Measurements from ENCODE around the gene GAPT.
A peak's percentile ranks its signal among the peaks of the same experiment; 100 is the strongest.

The GAPT gene

DNA sequence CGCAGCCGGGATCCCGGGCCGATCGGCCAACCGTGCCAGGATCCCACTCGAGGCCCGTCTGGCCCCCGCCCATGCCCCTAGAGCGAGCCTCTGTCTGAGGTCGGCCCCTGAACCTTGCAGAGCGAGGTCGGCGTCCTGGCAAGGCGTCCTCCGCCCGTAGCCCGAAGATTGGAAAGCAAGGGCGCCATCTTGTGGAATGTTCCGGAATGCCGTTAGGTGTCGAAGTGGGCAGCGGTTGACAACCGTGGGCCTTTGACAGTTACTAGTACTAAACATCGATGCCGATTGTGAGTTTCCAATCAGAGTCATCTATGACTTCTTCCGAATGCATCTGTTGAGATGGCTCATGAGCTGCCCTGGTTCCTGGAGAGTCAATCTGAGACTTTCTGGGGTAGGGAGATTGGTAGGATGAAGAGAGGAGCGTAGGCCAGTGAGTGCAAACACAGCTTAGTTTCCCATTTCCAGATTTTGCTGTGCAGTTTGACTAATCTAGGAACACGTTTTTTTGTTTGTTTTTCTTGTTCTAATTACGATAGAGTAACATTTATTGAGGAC, 30.4 kb upstream of the GAPT start:
- DNase-seq (ENCODE audit: low read depth): peak; percentile 79

DNA sequence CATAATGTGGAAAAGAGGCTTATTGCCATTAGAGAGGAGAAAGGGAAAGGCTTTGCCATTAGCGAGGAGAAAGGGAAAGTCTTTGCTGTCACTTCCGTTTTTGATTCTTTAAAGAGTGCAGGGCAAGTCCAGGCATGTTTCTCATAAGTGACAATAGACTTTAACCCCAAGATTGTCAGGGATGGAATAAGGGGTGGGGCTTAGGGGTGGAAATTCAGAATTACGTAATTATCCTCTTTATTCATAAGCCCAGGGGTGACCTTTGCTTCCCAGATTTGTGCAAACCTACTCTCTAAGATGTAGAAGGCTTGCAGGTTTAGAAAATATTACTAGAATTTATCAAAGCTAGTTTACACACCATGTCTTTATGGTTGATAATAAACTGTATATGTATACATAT, 29.1 kb upstream of the GAPT start:
- no peak for DNase-seq (ENCODE audit: low read depth)

DNA sequence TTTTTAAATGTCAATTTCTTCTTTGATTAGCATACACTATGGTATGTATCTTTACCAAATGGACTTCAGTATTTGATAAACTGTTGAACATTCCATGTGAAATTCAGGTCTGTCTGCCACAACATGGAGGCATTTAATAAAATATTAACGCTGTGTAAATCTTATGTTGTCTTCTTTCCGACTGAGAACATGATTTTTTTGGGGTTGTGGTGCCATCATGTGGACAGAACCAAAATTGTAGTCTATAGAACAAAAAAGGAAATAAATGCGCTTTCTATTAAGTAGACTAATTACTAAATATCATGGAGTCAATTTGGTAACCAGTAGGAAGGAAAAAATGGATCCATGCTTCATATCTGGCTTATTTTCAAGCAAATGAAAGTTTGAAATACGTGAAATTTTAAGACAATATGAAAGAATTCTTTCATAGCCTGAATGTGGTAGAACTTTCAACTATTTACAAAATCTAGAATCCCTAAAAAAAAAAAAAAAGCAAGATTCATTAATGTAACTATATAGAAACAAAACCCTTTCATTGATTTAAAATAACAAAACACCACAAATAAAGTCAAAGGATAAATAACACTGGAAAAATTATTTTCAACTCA, 28.5 kb upstream of the GAPT start:
- DNase-seq (ENCODE audit: low read depth): peak; percentile 50

DNA sequence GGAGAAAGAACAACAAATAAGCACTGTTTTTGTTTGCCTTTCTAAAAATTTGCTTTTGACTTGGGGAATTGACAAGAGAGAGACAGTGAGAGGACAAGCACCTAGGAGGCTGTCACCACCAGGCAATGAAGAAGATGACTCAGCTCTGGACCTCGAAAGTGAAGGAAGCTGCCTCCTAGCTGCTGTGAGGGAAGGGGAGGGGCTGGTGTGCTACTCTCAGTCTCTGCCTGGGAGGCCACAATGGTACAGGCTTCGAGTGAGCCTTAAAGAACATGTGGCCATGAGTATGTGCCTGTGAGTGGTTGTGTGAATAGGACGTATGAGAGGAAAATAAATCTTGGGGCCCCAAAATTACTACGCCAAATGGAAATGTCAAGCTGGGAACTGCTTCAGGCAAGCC, 24.3 kb upstream of the GAPT start:
- DNase-seq (ENCODE audit: low read depth): no peak

DNA sequence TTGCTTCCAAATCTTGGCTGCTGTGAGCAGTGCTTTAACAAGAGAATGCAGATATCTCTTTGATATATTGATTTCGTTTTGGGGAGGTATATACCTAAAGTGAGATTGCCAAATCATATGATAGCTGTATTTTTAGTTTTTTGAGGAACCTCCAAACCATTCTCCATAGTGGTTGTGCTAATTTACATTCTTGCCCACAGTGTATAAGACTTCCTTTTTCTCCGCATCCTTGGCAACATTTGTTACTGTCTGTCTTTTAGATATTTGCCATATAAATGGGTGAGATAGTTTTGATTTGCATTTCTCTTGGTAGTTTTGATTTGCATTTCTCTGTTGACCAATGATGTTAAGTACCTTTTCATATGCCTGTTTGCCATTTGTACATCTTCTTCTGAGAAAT, 21.3 kb upstream of the GAPT start:
- no peak for DNase-seq (ENCODE audit: low read depth)

DNA sequence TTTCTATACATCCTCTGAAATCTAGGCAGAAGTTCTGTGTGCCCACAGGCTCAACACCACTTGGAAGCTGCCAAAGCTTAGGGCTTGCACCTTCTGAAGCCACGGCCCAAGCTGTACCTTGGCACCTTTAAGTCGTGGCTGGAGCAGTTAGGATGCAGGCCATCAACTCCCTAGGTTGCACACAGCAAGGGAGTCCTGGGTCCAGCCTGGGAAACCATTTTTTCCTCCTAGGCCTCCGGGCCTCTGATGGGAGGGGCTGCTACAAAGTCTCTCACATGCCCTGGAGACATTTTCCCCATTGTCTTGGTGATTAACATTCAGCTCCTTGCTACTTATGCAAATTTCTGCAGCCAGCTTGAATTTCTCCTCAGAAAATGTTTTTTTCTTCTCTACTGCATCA, 15.8 kb upstream of the GAPT start:
- no peak for DNase-seq (ENCODE audit: low read depth)

DNA sequence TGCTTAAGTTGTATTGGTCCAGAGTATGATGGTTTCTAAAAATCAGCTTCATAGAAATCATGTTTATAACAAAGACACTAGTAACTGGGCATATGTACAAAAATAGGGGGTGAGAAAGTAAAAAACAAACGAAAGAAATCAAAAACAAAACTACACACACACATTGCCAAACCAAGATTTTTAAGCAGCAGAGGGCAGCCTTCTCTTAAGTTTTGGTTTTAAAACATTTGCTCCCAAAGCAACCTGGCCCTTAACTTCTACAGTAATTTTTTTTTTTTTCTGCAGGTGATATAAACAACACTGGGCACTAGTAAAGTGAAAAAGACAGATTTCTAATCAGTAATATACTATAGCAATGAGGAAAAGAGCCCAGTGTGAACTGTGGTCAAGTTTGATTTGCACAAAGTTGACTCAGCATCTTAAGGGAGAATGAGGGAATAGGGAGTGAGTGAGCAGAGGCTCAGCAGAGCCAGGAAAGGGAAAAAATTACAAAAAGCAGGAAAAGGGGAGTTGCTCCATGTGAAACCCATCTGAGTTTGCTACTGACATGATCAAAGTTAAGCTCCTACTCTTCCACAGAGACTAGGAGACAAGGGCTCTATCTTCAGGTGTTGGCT, 13.4 kb upstream of the GAPT start:
- DNase-seq (ENCODE audit: low read depth): no peak

DNA sequence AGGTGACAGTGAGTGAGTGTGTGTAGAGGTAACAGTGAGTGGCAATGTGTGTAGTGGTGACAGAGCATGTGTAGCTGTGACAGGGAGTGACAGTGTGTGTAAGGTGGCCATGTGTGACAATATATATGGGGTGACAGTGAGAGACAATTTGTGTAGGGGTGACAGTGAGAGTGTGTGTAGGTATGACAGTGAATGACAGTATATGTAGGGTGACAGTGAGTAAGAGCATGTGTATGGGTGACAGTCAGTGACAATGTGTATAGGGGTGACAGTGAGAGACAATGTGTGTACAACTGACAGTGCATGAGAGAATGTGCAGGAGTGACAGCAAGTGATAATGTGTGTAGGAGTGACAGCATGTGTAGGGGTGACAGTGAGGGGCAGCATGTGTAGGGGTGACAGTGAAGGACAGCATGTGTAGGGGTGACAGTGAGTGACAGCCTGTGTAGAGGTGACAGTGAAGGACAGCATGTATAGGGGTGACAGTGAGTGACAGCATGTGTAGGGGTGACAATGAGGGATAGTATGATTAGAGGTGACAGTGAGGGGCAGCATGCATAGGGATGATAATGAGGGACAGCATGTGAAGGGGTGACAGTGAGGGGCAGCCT, 10.1 kb upstream of the GAPT start:
- DNase-seq (ENCODE audit: low read depth): no peak

DNA sequence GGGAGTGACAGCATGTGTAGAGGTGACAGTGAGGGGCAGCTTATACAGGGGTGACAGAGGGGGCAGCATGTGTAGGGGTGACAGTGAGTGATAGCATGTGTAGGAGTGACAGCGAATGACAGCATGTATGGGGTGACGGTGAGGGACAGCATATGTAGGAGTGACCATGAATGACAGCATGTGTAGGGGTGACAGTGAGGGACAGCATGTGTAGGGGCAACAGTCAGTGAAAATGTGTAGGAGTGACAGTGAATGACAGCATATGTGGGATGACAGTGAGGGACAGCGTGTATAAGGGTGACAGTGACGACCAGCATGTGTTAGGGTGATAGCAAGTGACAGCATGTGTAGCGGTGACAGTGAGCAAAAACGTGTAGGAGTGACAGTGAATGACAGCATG, 9.4 kb upstream of the GAPT start:
- DNase-seq (ENCODE audit: low read depth): no peak

DNA sequence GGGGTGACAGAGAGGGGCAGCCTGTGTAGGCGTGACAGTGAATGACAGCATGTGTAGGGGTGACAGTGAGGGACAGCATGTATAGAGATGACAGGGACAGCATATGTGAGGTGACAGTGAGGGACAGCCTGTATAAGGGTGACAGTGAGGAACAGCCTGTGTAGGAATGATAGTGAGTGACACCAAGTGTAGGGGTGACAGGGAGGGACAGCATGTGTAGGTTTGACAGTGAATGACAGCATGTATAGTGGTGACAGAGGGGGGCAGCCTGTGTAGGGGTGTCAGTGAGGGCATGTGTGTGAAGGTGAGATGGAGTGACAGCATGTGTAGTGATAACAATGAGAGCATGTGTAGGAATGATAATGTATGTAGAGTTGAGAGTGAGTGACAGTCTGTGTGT, 8.7 kb upstream of the GAPT start:
- DNase-seq (ENCODE audit: low read depth): no peak

DNA sequence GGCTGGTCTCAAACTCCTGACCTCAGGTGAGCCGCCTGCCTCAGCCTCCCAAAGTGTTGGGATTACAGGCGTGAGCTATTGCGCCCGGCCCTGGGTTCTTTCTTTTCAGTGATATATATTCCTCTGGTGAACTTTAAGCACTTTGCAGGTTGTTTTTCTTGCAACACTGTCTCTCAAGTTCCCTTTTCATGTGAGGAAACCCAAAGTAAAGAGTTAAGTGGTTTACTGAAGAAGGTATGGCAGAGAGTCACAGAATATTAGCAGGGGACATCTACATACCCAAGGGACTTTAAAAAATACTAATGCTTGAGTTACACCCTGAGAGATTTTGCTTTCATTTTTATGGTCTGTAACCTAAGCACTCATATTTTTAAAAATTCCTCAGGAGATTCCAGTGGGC, 6.7 kb upstream of the GAPT start:
- no peak for DNase-seq (ENCODE audit: low read depth)

DNA sequence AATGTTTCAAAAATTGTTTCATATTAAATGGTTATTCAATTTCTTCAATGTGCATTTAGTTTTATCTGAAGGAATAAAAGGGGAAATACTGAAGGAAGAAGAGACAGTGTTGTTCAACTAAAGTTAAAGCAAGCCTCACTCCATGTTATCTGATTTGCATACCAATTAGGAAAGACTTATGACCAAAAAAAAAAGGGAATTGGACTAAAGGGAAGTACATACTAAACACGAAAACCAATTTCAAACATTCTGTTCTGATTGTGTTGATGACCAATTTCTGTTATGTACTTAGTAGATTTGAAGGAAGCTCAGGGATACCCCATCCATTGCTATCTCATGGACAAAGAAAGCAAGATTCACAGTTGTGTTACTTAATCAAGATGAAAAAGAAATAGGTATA, 4.9 kb upstream of the GAPT start:
- no peak for DNase-seq (ENCODE audit: low read depth)

DNA sequence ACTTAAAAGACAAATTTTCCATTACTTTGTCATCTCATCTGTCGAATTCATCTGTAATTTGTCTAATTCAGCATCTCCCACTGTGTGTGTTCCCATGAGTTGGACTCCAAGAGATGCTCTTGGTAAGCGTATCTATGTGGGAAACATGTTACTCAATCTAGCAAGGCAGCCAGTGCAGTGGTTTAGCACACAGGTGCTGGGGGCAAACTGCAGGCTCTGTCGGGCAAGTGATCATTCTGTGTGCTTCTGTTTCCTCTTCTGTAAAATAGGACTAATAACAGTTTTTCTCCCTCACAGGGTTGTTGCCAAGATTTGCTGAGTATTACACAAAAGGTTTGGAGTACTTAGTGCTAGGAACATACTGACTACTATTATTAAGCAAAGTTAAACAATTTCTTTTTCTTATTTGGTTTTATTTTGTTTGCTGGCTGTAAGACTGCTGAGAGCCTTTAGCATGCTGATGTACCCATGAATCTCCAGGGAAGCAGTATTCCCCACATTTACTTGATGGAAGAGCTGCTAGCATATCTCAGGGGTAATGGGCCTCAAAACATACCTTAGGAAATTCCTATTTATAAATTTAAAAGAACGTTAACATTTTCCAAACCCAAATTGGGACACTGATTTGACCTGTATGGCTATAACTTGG, 709 bp upstream of the GAPT start:
- no peak for DNase-seq (ENCODE audit: low read depth)

DNA sequence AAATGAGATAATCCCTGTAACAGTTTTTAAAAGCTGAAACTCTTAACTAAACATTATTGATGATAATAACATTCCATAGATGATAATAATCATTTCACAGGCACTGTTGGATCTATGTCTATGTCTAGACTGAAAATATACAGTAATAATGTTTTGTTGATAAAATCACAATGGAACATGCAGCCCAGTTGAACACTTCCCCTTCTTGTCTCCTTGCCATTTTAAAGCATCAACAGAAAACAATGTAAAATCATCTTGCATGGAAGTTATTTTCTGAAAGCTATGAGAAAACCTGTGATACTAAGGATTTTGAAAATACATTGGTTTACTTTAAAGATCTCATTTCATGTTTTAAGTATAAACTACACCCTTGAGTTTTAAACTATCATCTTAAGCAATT, 1.9 kb downstream of the GAPT start:
- no peak for DNase-seq (ENCODE audit: low read depth)

DNA sequence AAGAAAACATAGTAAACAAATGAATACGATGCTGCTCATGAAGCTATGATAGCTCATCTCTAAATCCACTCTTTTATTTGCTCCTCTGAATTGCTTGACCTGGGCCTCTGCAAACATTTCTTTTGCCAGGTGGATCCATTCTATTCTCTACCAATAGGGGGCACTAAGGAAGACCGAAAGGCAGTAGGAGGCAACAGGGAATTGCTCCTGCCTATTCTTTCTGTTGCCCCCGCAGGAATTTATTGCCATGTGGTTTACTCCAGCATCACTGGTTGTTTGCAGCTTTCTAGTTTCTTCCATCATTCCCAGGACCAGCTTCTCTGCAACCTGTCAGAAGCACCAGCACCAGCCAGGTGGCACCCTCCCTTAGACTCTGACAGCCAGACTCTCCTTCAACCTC, 5.3 kb downstream of the GAPT start:
- DNase-seq (ENCODE audit: low read depth): no peak

DNA sequence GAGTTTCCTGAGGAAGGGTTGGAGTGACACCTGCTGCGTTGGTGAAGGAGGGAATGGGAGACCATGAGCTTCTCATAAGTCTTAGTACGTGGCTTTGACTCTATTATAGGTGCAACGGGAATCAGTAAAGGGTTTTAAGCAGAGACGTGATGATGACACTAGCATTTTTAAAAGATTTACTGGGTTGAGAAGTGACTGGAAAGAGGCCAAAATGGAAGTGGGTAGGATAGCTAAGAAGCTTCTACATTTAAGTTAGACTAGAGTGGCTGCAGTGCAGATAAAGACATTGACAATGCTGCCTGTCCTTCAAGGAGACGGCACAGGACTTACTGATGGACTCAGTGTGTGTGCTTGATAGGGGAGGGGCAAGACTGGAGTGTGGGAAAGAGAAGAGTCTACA, 6.2 kb downstream of the GAPT start:
- no peak for DNase-seq (ENCODE audit: low read depth)

DNA sequence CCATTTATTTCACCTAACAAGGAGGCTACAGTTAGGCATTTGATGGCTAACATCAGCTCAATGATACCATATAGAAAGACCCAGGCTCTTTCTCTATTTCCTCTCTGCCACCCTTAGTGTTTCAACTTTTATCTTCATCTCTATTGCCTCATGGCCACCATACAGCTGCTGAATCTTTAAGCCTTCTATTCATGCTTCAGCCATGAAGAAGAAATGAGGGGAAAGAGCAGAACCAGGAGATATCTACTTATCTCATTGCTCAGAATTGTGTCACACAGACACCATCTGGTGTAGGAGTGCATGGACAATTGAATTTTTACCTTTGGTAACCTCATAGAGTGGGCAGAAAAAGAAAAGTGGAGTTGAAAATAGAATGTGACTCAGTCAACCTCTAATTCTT, 6.7 kb downstream of the GAPT start:
- DNase-seq (ENCODE audit: low read depth): no peak

DNA sequence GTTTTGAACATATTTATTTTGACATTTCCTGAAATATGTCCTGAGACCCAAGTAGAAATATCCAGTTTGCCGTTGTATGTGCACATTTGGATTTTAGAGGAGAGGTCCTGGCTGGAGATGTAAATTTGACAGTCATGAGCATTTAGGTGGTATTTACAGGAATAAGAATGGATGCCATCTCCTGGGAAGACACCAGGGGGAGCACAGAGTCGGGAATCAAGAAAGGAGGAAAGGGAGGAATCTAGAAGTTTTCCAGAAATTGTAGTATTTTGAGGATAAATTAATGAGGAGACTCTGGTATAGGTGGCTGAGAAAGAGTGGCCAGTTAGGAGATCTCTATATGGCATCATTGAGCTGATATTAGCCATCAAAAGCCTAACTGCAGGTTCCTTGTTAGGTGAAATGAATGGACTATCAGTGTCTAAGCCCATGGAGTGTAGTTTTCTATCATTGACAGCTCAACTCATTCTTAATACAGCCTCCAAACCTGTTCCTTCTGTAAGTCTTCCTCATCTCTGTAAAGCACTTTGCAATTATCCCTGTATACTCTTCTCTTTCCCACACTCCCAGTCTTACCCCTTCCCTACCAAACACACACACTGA, 7.2 kb downstream of the GAPT start:
- DNase-seq (ENCODE audit: low read depth): peak; percentile 16

DNA sequence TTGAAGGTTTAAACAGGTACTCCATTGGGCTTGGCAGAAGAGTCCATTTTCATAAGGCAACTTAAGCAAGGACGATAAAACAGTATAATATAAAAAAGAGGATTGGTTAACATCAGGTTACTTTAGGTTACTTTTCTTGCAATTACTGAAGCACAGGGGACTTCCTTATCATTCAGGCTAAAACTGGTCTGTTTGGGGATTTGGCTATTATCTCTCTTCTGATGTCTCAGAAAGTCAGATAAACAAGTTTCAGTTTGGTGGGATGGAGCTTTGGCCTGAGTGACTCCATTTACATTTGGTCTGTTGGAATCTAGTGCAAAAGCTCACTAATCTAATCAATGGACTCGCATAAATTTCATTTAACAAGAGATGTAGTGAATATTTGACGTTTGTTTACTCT, 8.0 kb downstream of the GAPT start:
- DNase-seq (ENCODE audit: low read depth): no peak

DNA sequence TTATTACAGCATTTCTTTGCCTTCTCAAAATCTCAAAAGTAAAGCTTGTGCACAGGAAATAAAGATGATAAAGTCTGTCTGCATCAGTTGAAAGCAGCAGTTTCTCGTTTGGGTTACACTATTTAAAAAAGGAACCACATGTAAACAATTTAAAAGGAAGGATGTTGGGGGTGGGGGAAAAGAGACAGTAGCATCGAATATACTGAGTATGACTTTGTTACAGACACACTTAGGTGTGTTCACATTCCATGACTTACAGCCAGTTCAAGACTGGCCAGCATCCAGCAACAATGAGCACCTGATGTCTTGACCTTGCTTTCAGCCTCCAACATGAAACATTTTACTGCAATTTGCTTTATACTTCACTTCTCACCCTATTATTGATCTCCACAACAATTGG, 8.7 kb downstream of the GAPT start:
- no peak for DNase-seq (ENCODE audit: low read depth)

DNA sequence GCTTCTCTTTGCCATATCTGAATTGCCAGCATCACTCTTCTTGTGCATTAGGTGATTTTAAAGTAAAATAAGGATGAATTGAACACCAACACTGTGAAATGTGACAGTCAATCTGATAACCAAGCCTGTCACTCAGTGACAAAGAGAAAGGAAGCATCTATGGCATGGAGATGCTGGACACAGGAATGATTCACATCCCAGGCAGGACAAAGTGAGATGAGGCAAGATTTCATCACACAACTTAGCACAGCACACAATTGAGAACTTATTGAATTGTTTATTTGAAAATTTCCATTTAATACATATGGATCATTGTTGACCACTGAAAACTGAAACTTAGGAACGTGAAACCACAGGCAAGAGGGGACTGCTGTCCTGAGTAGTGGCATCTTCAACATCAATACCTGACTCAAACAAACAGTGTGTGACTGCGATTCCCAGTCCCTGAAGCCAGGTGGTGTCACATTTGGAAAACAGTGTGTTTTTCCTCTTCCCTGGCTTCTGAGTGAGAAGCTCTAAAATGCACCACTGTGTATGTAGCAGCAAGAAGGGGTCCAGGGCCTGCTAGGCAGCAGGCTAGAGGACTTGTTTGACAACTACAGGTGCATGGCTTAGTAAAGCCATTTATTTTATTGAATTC, 10.7 kb downstream of the GAPT start:
- no peak for DNase-seq (ENCODE audit: low read depth)

DNA sequence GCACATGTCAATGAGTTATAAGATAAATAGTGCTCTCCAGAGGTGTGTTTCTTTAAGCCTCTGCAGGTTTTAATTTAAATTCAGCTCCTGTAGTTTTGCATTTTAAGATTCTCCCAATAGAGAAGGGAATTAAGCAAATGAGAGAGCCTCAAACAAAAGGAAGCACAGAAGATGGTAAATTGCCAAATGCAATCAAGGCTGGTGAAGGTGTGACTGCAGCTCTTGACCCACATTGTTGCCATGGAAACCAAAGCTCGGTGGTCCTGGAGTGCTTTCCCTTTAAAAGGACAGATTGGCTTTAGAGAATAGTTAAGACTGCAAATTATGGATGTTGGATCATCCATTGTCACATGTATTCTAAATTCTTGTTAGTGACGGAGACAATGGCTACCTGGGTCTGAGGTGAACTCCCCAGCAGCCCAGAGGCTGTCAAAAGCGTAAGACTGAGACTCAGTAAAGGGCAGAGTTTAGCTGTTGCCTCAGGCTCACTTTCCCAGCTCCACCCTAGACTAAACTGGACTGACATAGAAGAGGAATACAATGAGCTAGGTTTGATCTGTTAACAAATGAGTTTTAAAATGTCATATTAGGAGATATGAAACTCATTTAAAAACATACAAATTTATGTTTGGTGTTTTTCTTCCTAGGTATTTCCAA, 12.3 kb downstream of the GAPT start:
- no peak for DNase-seq (ENCODE audit: low read depth)
